HepG2 (cell line): ENCODE measurements around the gene ESYT2. TPM values are rescaled to one million over a fixed set of nuclear protein-coding genes. Genes with fewer than 3 reads are reported as not detected.

Experiments
- AHDC1 ChIP-seq: sonication (generic); formaldehyde crosslinking; IDR thresholded peaks from 2 replicates; pipeline ENCODE4 v1.5.1; 2020; ENCODE audit warnings: mild to moderate bottlenecking, missing genetic modification reagents, borderline replicate concordance
- AKNA ChIP-seq: sonication (generic); formaldehyde crosslinking; IDR thresholded peaks from 2 replicates; pipeline ENCODE4 v1.4.0; 2020; ENCODE audit warnings: missing genetic modification reagents, borderline replicate concordance
- ARNTL ChIP-seq: sonication (generic); formaldehyde crosslinking; IDR thresholded peaks from 2 replicates; pipeline ENCODE4 v1.4.0; 2020; ENCODE audit warnings: mild to moderate bottlenecking, missing genetic modification reagents
- BATF2 ChIP-seq: sonication (generic); formaldehyde crosslinking; IDR thresholded peaks from 2 replicates; pipeline ENCODE4 v1.8.0; 2022; ENCODE audit warnings: mild to moderate bottlenecking, missing genetic modification reagents, moderate library complexity
- HNRNPL ChIP-seq: fragments of 200-400 bp; formaldehyde crosslinking; IDR thresholded peaks from 2 replicates; pipeline ENCODE4 v1.6.1; 2017; ENCODE audit warnings: mild to moderate bottlenecking, low read depth, low read length
- JUN ChIP-seq: sonication (generic); formaldehyde crosslinking; IDR thresholded peaks from 2 replicates; pipeline ENCODE4 v1.4.0; 2020; ENCODE audit warnings: mild to moderate bottlenecking, missing genetic modification reagents
- KDM1A ChIP-seq: IDR thresholded peaks from 2 replicates; pipeline ENCODE4 v1.6.1; 2016; ENCODE audit warnings: missing compliant biosample characterization
- KDM2A ChIP-seq: sonication (generic); formaldehyde crosslinking; IDR thresholded peaks from 2 replicates; pipeline ENCODE4 v1.4.0; 2020; ENCODE audit warnings: low read depth, missing genetic modification reagents, borderline replicate concordance
- NFATC3 ChIP-seq: sonication (generic); formaldehyde crosslinking; IDR thresholded peaks from 2 replicates; pipeline ENCODE4 v1.5.1; 2020; ENCODE audit warnings: mild to moderate bottlenecking, missing genetic modification reagents
- NFE2L1 ChIP-seq: sonication (generic); formaldehyde crosslinking; IDR thresholded peaks from 2 replicates; pipeline ENCODE4 v1.4.0; 2020; ENCODE audit warnings: missing genetic modification reagents, mild to moderate bottlenecking, borderline replicate concordance
- REXO4 ChIP-seq: sonication (generic); formaldehyde crosslinking; IDR thresholded peaks from 2 replicates; pipeline ENCODE4 v1.8.0; 2022; ENCODE audit warnings: missing genetic modification reagents, mild to moderate bottlenecking, borderline replicate concordance
- SIX4 ChIP-seq: sonication (generic); formaldehyde crosslinking; IDR thresholded peaks from 2 replicates; pipeline ENCODE4 v1.4.0; 2020; ENCODE audit warnings: missing genetic modification reagents
- SMAD9 ChIP-seq: sonication (generic); formaldehyde crosslinking; IDR thresholded peaks from 2 replicates; pipeline ENCODE4 v1.5.1; 2020; ENCODE audit warnings: mild to moderate bottlenecking, missing genetic modification reagents
- ZMYM4 ChIP-seq: sonication (generic); formaldehyde crosslinking; IDR thresholded peaks from 2 replicates; pipeline ENCODE4 v1.8.1; 2023; ENCODE audit warnings: mild to moderate bottlenecking, missing genetic modification reagents
- ZNF784 ChIP-seq: sonication (generic); formaldehyde crosslinking; IDR thresholded peaks from 2 replicates; pipeline ENCODE4 v1.5.1; 2020; ENCODE audit warnings: missing genetic modification reagents, mild to moderate bottlenecking, borderline replicate concordance
- polyA plus RNA-seq, 8 experiments: library from polyadenylated mRNA; depleted of rRNA in 3 of 8; stranded (reverse) in 7 of 8; unstranded in 1 of 8; fragments of >200 nt; fragmentation: Illumina TruSeq in 4 of 8; extraction: Trizol in 4 of 8; gene quantifications; 2 replicates each; pipeline versions ENCODE4 v1.2.1 to v1.2.3, GENCODE V29; 2011 to 2016; ENCODE audit warnings: low read depth in 4 of 8, missing spikeins in 1 of 8, mixed read lengths in 1 of 8; ENCODE audit not compliant: insufficient read depth in 1 of 8
- total RNA-seq, 5 experiments: library from RNA; depleted of rRNA; stranded (reverse); fragments of >200 nt; fragmentation: Illumina TruSeq; extraction: Trizol; gene quantifications; 2 replicates each; pipeline ENCODE4 v1.2.3, GENCODE V29; 2016; ENCODE audit warnings: low read depth in 1 of 5

Gene ESYT2
- total and polyA plus RNA-seq, 2 of the 13 experiments (the other 11 are each of a cell fraction or from before 2014, with no cell fraction given): 28.5 to 37.3 TPM

- TF ChIP-seq KDM2A (CRISPR knock-in tag): peak; percentile 84
- no peak; the same call in 1 of the 2 replicates for TF ChIP-seq AKNA (CRISPR knock-in tag)
- peak; percentile 35; the same call in 1 of the 2 replicates for TF ChIP-seq ARNTL
- TF ChIP-seq BATF2 (CRISPR knock-in tag): 0 out of 2 replicates have a peak, but pooled peaks have one; percentile 68
- no peak; the same call in 1 of the 2 replicates for TF ChIP-seq SIX4 (CRISPR knock-in tag)
- TF ChIP-seq KDM1A (CRISPR knock-in tag): no peak
- no peak for TF ChIP-seq REXO4 (CRISPR knock-in tag)
- TF ChIP-seq ZMYM4 (CRISPR knock-in tag): peak; percentile 83
- no peak for TF ChIP-seq HNRNPL
- TF ChIP-seq NFATC3 (CRISPR knock-in tag): 0 out of 2 replicates have a peak, but pooled peaks have one; percentile 28
- TF ChIP-seq AHDC1: 0 out of 2 replicates have a peak, but pooled peaks have one; percentile 22
- TF ChIP-seq JUN (CRISPR knock-in tag): peak; percentile 74; the same call in 1 of the 2 replicates
- peak; percentile 45; the same call in 1 of the 2 replicates for TF ChIP-seq SMAD9 (CRISPR knock-in tag)
- TF ChIP-seq NFE2L1 (CRISPR knock-in tag): no peak
- peak; percentile 93; the same call in 1 of the 2 replicates for TF ChIP-seq ZNF784 (CRISPR knock-in tag)
These were observed at the start of gene ESYT2 (continued) for GRCh38 chr7:158829342-158830210.
